H9 (cell line): Measurements from ENCODE around the gene APCS. TPM values are rescaled to one million over a fixed set of nuclear protein-coding genes. Genes with fewer than 3 reads are reported as not detected.

Source experiments
- DNase-seq: peaks from one replicate; pipeline ENCODE4 v3.0.0-alpha.2; 2017
- H2AFZ ChIP-seq: one replicate; pipeline ENCODE4 v1.6.1; 2013; ENCODE audit warnings: mild to moderate bottlenecking, low read length, control low read depth, moderate library complexity
- H2AK5ac ChIP-seq: 2 replicates; pipeline ENCODE4 v1.6.1; 2013; ENCODE audit warnings: low read length, control low read depth, mixed read lengths; ENCODE audit not compliant: insufficient read length
- H2BK120ac ChIP-seq: one replicate; pipeline ENCODE4 v1.6.1; 2013; ENCODE audit warnings: low read depth, mild to moderate bottlenecking, low read length, control low read depth, inconsistent platforms; ENCODE audit not compliant: poor library complexity, severe bottlenecking
- H2BK12ac ChIP-seq: 2 replicates; pipeline ENCODE4 v1.6.1; 2013; ENCODE audit warnings: low read length, control low read depth, mixed read lengths, low read depth; ENCODE audit not compliant: insufficient read length
- H2BK15ac ChIP-seq: 2 replicates; pipeline ENCODE4 v1.6.1; 2013; ENCODE audit warnings: low read depth, low read length, control low read depth
- H2BK20ac ChIP-seq: one replicate; pipeline ENCODE4 v1.6.1; 2013; ENCODE audit warnings: low read depth, mild to moderate bottlenecking, low read length, control low read depth, inconsistent platforms; ENCODE audit not compliant: poor library complexity, severe bottlenecking
- H2BK5ac ChIP-seq: 2 replicates; pipeline ENCODE4 v1.6.1; 2013; ENCODE audit warnings: low read length, control low read depth, mixed read lengths; ENCODE audit not compliant: insufficient read length
- H3K14ac ChIP-seq: 2 replicates; pipeline ENCODE4 v1.6.1; 2013; ENCODE audit warnings: low read length, control low read depth; ENCODE audit not compliant: insufficient read depth
- H3K18ac ChIP-seq: 2 replicates; pipeline ENCODE4 v1.6.1; 2013; ENCODE audit warnings: low read depth, mild to moderate bottlenecking, mixed read lengths, low read length, control low read depth; ENCODE audit not compliant: insufficient read length
- H3K23ac ChIP-seq: 2 replicates; pipeline ENCODE4 v1.6.1; 2013; ENCODE audit warnings: low read length, control low read depth, mixed read lengths, low read depth; ENCODE audit not compliant: insufficient read length
- H3K23me2 ChIP-seq: 2 replicates; pipeline ENCODE4 v1.6.1; 2013; ENCODE audit warnings: low read depth, mild to moderate bottlenecking, mixed read lengths, low read length, control low read depth; ENCODE audit not compliant: insufficient read length, poor library complexity, severe bottlenecking
- H3K27ac ChIP-seq: 2 replicates; pipeline ENCODE4 v1.5.1; 2013; ENCODE audit warnings: low read length, control low read depth, mixed read lengths, low read depth; ENCODE audit not compliant: insufficient read length
- H3K27me3 ChIP-seq: 2 replicates; pipeline ENCODE4 v1.6.1; 2013; ENCODE audit warnings: low read length, control low read depth, inconsistent platforms; ENCODE audit not compliant: insufficient read depth
- H3K4ac ChIP-seq: 2 replicates; pipeline ENCODE4 v1.6.1; 2013; ENCODE audit warnings: low read depth, mild to moderate bottlenecking, control low read depth, inconsistent platforms, low read length, moderate library complexity
- H3K4me1 ChIP-seq: 2 replicates; pipeline ENCODE4 v1.6.1; 2013; ENCODE audit warnings: low read length, control low read depth, inconsistent platforms; ENCODE audit not compliant: insufficient read depth
- H3K4me2 ChIP-seq: 2 replicates; pipeline ENCODE4 v1.6.1; 2013; ENCODE audit warnings: low read length, control low read depth, mixed read lengths; ENCODE audit not compliant: insufficient read length, insufficient read depth
- H3K56ac ChIP-seq: 2 replicates; pipeline ENCODE4 v1.6.1; 2013; ENCODE audit warnings: low read depth, mild to moderate bottlenecking, mixed read lengths, low read length, control low read depth; ENCODE audit not compliant: insufficient read length
- H3K79me1 ChIP-seq: 2 replicates; pipeline ENCODE4 v1.6.1; 2013; ENCODE audit warnings: low read depth, mild to moderate bottlenecking, moderate library complexity, low read length, control low read depth, inconsistent platforms; ENCODE audit not compliant: insufficient read depth, poor library complexity, severe bottlenecking
- H3K79me2 ChIP-seq: 2 replicates; pipeline ENCODE4 v1.6.1; 2013; ENCODE audit warnings: low read length, control low read depth, inconsistent platforms; ENCODE audit not compliant: insufficient read depth
- H3K9ac ChIP-seq: 2 replicates; pipeline ENCODE4 v1.6.1; 2013; ENCODE audit warnings: low read length, control low read depth, mixed read lengths; ENCODE audit not compliant: insufficient read length; ENCODE audit errors: extremely low read depth
- H3K9me3 ChIP-seq: one replicate; pipeline ENCODE4 v1.6.1; 2013; ENCODE audit warnings: low read depth, low read length, inconsistent platforms; ENCODE audit not compliant: control insufficient read depth
- H3T11ph ChIP-seq: one replicate; pipeline ENCODE4 v1.6.1; 2013; ENCODE audit warnings: mild to moderate bottlenecking, low read length, control low read depth, inconsistent platforms
- H4K20me1 ChIP-seq: one replicate; pipeline ENCODE4 v1.6.1; 2013; ENCODE audit not compliant: control insufficient read depth, insufficient read length, insufficient read depth
- H4K5ac ChIP-seq: 2 replicates; pipeline ENCODE4 v1.6.1; 2013; ENCODE audit warnings: low read depth, mild to moderate bottlenecking, mixed read lengths, low read length, control low read depth; ENCODE audit not compliant: insufficient read length
- H4K8ac ChIP-seq: replicated peaks from 2 replicates; pipeline ENCODE4 v1.6.1; 2013; ENCODE audit warnings: low read length, control low read depth, mixed read lengths, low read depth; ENCODE audit not compliant: insufficient read length
- H4K91ac ChIP-seq: 2 replicates; pipeline ENCODE4 v1.6.1; 2013; ENCODE audit warnings: low read depth, mild to moderate bottlenecking, moderate library complexity, mixed read lengths, low read length, control low read depth; ENCODE audit not compliant: insufficient read length
- H3K27ac Mint-ChIP-seq, 3 experiments: 2 replicates in 2 of 3; 3 replicates in 1 of 3; pipeline ENCODE4 v1.8.0; 2020 to 2021; ENCODE audit warnings: mixed read lengths in 3 of 3, mild to moderate bottlenecking in 1 of 3, moderate library complexity in 1 of 3
- H3K27me3 Mint-ChIP-seq: 2 replicates; pipeline ENCODE4 v1.8.0; 2021; ENCODE audit warnings: low read depth, mild to moderate bottlenecking, moderate library complexity, mixed read lengths
- H3K36me3 Mint-ChIP-seq, 3 experiments: 2 replicates in 2 of 3; 3 replicates in 1 of 3; pipeline ENCODE4 v1.8.0; 2020 to 2021; ENCODE audit warnings: low read depth in 3 of 3, mixed read lengths in 3 of 3; ENCODE audit not compliant: insufficient read depth in 1 of 3
- H3K4me1 Mint-ChIP-seq, 2 experiments: 2 replicates each; pipeline ENCODE4 v1.8.0; 2020; ENCODE audit warnings: mixed read lengths in 2 of 2
- H3K4me3 Mint-ChIP-seq, 2 experiments: 2 replicates in 1 of 2; 3 replicates in 1 of 2; pipeline ENCODE4 v1.8.0; 2020 to 2021; ENCODE audit warnings: mild to moderate bottlenecking in 2 of 2, mixed read lengths in 2 of 2, moderate library complexity in 1 of 2
- H3K9me3 Mint-ChIP-seq, 2 experiments: 2 replicates in 1 of 2; 3 replicates in 1 of 2; pipeline ENCODE4 v1.8.0; 2020; ENCODE audit warnings: mild to moderate bottlenecking in 2 of 2, mixed read lengths in 2 of 2, moderate library complexity in 1 of 2
- WGBS: extraction: QIAGEN DNeasy Blood & Tissue Kit; methylation state at CpG from one replicate; pipeline ENCODE4 v1.1.7; 2013; ENCODE audit warnings: missing lambda C conversion rate, low lambda C conversion rate, mixed read lengths; ENCODE audit not compliant: insufficient read length; ENCODE audit errors: extremely low coverage; 5-methylcytosine and 5-hydroxymethylcytosine counted together
- total RNA-seq: library from RNA; stranded (reverse); gene quantifications from 2 replicates; pipeline ENCODE4 v1.2.1, GENCODE V29; 2021
- TF ChIP-seq, protein P1 (sequence below): fragments of 200-600 bp; sonication (generic); conservative IDR thresholded peaks from 3 replicates; pipeline ENCODE4 v1.8.0; 2021; ENCODE audit warnings: antibody characterized with exemption, mild to moderate bottlenecking

Gene APCS
- total RNA-seq, 1 experiment from 2014 or later = not detected

DNA sequence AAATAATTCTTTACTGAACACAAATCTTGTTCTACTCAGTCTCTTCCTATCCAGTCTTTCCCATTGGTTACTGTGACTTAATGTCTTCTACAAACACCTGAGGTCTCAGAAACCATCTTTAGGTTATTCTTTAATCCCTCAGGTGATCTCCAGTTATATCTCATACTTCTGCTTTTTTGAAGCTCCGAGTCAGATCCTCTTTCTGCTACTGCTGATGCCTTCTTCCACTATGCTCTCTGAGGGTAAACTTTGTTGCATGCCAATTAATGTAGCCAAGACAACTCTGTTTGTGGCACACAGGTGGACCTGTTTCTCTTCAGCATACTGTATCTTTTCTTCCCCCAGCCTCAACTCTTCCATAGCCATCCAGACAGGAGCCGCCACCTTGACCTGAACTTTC lies 3.1 kb upstream of the APCS start:
- Histone ChIP-seq H3K27ac (no peak overlapping the region), H3K79me1 (no peaks in the 10 kb centered on the region), H3K9ac (no peak overlapping the region), H3K9me3 (no peaks in the 10 kb centered on the region), H2AFZ (no peak overlapping the region), H3K79me2 (no peaks in the 10 kb centered on the region), H3K14ac (no peak overlapping the region), H2BK20ac (no peak overlapping the region), H3K23me2 (no peaks in the 10 kb centered on the region), H4K20me1 (no peaks in the 10 kb centered on the region), H2BK15ac (no peak overlapping the region), H3K4ac (no peak overlapping the region), H4K5ac (no peak overlapping the region), H3K4me1 (no peaks in the 10 kb centered on the region), H2BK120ac (no peak overlapping the region), H3K56ac (no peak overlapping the region), H3K23ac (no peak overlapping the region), H4K8ac (no peak overlapping the region), H2AK5ac (no peak overlapping the region), H3T11ph (no peak overlapping the region), H3K4me2 (no peak overlapping the region), H2BK5ac (no peak overlapping the region), H3K18ac (no peak overlapping the region), H2BK12ac (no peak overlapping the region), H4K91ac (no peak overlapping the region), H3K27me3 (no peaks in the 10 kb centered on the region)
- no peak overlapping the region for H3K27ac Mint-ChIP-seq
- peaks cover 4% of the 10 kb centered on the region for H3K27me3 Mint-ChIP-seq
- H3K9me3 Mint-ChIP-seq = peaks cover 0 to 67% of the 10 kb centered on the region in 2 experiments; a peak in 2 of 5 replicates
- peaks cover 0 to 31% (median 0%) of the 10 kb centered on the region in 3 experiments; a peak in 2 of 7 replicates for H3K36me3 Mint-ChIP-seq
- WGBS = no CpG with 5 or more reads among the region's 2 CpGs
- H3K4me1 Mint-ChIP-seq = no peaks in the 10 kb centered on the region
- no peak overlapping the region for H3K4me3 Mint-ChIP-seq
- DNase-seq = no peak
- TF ChIP-seq, protein P1, sequence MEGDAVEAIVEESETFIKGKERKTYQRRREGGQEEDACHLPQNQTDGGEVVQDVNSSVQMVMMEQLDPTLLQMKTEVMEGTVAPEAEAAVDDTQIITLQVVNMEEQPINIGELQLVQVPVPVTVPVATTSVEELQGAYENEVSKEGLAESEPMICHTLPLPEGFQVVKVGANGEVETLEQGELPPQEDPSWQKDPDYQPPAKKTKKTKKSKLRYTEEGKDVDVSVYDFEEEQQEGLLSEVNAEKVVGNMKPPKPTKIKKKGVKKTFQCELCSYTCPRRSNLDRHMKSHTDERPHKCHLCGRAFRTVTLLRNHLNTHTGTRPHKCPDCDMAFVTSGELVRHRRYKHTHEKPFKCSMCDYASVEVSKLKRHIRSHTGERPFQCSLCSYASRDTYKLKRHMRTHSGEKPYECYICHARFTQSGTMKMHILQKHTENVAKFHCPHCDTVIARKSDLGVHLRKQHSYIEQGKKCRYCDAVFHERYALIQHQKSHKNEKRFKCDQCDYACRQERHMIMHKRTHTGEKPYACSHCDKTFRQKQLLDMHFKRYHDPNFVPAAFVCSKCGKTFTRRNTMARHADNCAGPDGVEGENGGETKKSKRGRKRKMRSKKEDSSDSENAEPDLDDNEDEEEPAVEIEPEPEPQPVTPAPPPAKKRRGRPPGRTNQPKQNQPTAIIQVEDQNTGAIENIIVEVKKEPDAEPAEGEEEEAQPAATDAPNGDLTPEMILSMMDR = no peak
